KMS-11 (cell line): Measurements from ENCODE around the gene NKD1.

Experiments
- H2AFZ ChIP-seq: fragments of 200-600 bp; sonication (generic); 2 replicates; pipeline ENCODE4 v1.6.1; 2016; ENCODE audit warnings: antibody characterized with exemption, mixed run types, low read depth
- H3K27ac ChIP-seq: fragments of 200-600 bp; sonication (generic); 2 replicates; pipeline ENCODE4 v1.6.1; 2016; ENCODE audit warnings: mild to moderate bottlenecking, mixed run types
- H3K27me3 ChIP-seq: fragments of 200-600 bp; sonication (generic); 2 replicates; pipeline ENCODE4 v1.6.1; 2017; ENCODE audit warnings: mild to moderate bottlenecking, low read depth, mixed run types, moderate library complexity; ENCODE audit not compliant: insufficient read depth
- H3K36me3 ChIP-seq: fragments of 200-600 bp; sonication (generic); 2 replicates; pipeline ENCODE4 v1.6.1; 2017; ENCODE audit warnings: mild to moderate bottlenecking, mixed run types; ENCODE audit not compliant: insufficient read depth
- H3K4me1 ChIP-seq: fragments of 200-600 bp; sonication (generic); 2 replicates; pipeline ENCODE4 v1.6.1; 2016; ENCODE audit warnings: mild to moderate bottlenecking, low read depth, mixed run types; ENCODE audit not compliant: poor library complexity, severe bottlenecking
- H3K4me2 ChIP-seq: fragments of 200-600 bp; sonication (generic); 2 replicates; pipeline ENCODE4 v1.7.0; 2016; ENCODE audit warnings: mild to moderate bottlenecking, mixed run types
- H3K4me3 ChIP-seq: fragments of 200-600 bp; sonication (generic); IDR thresholded peaks from 2 replicates; pipeline ENCODE4 v1.6.1; 2017; ENCODE audit warnings: low read depth, low read length, mixed read lengths; ENCODE audit not compliant: insufficient read depth
- H3K79me2 ChIP-seq: fragments of 200-600 bp; sonication (generic); 2 replicates; pipeline ENCODE4 v1.6.1; 2016; ENCODE audit warnings: low read depth, mixed run types; ENCODE audit not compliant: insufficient read depth
- H3K9ac ChIP-seq: fragments of 200-600 bp; sonication (generic); 2 replicates; pipeline ENCODE4 v1.6.1; 2016; ENCODE audit warnings: mild to moderate bottlenecking, mixed run types
- H4K20me1 ChIP-seq: fragments of 200-600 bp; sonication (generic); 2 replicates; pipeline ENCODE4 v1.6.1; 2016; ENCODE audit warnings: mild to moderate bottlenecking, mixed run types; ENCODE audit not compliant: insufficient read depth
- TF ChIP-seq, protein P1 (sequence below): fragments of 200-600 bp; sonication (generic); conservative IDR thresholded peaks from 2 replicates; pipeline ENCODE4 v1.6.1; 2017; ENCODE audit warnings: low read depth, mild to moderate bottlenecking, antibody characterized with exemption, low read length, moderate library complexity, mixed read lengths

The NKD1 gene

DNA sequence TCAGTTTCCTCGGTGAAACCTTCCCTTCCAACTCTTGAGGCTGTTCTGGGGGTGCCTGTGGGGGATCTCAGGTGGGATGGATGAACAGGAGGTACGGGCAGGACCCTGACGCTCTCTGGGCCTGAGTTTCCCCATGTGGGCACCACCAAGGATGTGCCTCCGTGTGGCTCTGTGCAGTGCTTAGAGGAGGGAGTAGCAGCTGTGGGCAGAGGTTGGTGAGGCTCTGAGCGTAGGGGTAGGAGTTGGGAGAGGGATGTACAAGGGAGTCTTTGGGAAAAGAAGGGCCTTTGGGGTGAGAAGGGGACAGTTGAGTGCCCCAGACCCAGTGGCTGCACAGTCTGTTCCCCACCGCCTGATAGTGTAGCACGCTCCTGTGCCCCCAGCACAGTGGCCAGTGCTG is 73.8 kb downstream of the NKD1 start:
- Histone ChIP-seq H4K20me1 (no peaks in the 10 kb centered on the region), H3K4me3 (no peak overlapping the region), H2AFZ (no peak overlapping the region), H3K27ac (no peak overlapping the region), H3K79me2 (no peaks in the 10 kb centered on the region), H3K27me3 (no peaks in the 10 kb centered on the region), H3K36me3 (no peaks in the 10 kb centered on the region), H3K4me2 (no peak overlapping the region), H3K9ac (no peak overlapping the region), H3K4me1 (no peaks in the 10 kb centered on the region)
- TF ChIP-seq, protein P1, sequence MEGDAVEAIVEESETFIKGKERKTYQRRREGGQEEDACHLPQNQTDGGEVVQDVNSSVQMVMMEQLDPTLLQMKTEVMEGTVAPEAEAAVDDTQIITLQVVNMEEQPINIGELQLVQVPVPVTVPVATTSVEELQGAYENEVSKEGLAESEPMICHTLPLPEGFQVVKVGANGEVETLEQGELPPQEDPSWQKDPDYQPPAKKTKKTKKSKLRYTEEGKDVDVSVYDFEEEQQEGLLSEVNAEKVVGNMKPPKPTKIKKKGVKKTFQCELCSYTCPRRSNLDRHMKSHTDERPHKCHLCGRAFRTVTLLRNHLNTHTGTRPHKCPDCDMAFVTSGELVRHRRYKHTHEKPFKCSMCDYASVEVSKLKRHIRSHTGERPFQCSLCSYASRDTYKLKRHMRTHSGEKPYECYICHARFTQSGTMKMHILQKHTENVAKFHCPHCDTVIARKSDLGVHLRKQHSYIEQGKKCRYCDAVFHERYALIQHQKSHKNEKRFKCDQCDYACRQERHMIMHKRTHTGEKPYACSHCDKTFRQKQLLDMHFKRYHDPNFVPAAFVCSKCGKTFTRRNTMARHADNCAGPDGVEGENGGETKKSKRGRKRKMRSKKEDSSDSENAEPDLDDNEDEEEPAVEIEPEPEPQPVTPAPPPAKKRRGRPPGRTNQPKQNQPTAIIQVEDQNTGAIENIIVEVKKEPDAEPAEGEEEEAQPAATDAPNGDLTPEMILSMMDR = no peak

DNA sequence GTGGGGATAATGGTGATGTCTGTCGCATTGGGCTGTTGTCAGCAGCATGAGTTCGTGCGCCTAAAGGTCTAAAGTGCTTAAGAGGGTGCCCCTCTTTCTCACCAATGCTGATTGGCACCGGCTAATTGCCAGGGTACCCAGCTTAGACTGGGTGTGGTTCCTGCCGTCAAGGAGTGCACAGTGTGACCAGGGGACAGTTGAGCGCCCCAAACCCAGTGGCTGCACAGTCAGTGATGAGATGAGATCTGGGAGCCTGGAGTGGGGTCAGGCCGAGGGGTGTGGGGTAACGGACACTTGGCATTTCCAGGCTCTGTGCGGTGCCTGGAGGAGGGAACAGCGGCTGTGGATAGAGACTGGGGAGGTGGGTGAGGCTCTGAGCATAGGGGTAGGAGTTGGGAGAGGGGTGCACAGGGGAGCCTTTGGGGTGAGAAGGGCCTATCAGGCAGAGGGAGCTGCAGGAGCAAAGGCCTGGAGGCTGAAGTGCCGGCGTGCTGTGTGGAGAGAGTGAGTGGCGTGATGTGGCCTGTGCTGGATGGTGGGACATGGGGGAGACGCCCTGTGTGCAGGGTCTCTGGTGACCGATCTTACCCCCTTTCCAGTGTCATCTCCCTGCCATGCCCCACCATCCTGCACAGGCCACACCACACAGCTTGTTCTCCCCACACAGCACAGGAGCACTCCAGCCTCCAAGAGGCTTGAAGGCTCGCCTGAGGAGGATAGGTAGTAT is 74.6 kb downstream of the NKD1 start:
- Histone ChIP-seq H3K36me3 (no peaks in the 10 kb centered on the region), H3K4me1 (no peaks in the 10 kb centered on the region), H2AFZ (no peak overlapping the region), H3K79me2 (no peaks in the 10 kb centered on the region), H3K4me3 (no peak overlapping the region), H4K20me1 (no peaks in the 10 kb centered on the region), H3K9ac (no peak overlapping the region), H3K27ac (no peak overlapping the region), H3K27me3 (no peaks in the 10 kb centered on the region), H3K4me2 (no peak overlapping the region)
- TF ChIP-seq, protein P1 = no peak

DNA sequence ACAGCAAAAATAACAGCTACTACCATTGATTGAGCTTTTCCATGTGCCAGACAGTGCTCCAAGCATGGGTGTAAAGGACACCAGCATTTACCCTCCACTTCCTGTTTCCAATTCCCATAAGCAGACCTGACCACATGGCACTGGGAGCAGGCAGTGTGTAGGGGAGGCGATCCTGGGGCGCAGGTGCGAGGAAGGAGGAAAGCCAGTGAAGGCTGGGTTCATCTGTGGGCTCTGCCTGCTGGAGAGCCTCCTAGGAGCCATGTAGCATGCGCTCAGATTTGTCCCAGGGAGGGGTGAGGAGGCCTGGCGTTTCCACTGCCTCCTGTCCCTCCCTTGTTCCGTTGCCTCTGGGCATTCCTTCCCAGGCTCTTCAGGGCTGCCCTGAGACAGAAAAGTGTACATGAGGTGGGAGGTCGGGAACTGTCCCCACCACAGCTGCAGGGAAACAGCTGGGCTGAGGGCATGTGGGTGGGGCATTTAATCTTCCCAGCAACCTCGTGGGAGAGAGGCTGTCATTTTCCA is 76.3 kb downstream of the NKD1 start:
- Histone ChIP-seq H3K4me1 (no peaks in the 10 kb centered on the region), H3K4me2 (no peak overlapping the region), H3K27me3 (no peaks in the 10 kb centered on the region), H3K27ac (no peak overlapping the region), H3K4me3 (no peak overlapping the region), H4K20me1 (no peaks in the 10 kb centered on the region), H3K79me2 (no peaks in the 10 kb centered on the region), H2AFZ (no peak overlapping the region), H3K36me3 (no peaks in the 10 kb centered on the region), H3K9ac (no peak overlapping the region)
- TF ChIP-seq, protein P1 = no peak

DNA sequence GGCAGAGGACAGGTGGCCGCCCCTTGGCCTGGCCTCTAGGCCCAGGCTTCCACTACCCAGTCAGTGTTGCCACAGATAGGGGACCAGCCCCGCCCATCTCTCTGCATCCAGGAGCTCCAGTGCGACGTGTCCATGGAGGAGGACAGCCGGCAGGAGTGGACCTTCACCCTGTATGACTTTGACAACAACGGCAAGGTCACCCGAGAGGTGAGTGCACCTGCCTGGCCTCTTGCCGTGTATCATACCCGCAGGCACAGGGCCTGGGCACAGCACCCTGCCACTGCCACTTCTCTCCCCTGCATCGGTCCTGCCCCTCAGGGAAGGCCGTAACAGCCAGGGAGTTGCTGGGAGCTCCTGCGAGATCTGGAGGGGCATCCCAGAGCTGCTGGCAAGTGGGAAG is 77.2 kb downstream of the NKD1 start:
- no peaks in the 10 kb centered on the region for H4K20me1 ChIP-seq
- no peak overlapping the region for H2AFZ ChIP-seq
- no peak overlapping the region for H3K9ac ChIP-seq
- H3K27me3 ChIP-seq = no peaks in the 10 kb centered on the region
- no peak overlapping the region for H3K4me2 ChIP-seq
- TF ChIP-seq, protein P1 = no peak
- H3K36me3 ChIP-seq = no peaks in the 10 kb centered on the region
- no peaks in the 10 kb centered on the region for H3K79me2 ChIP-seq
- H3K4me1 ChIP-seq = no peaks in the 10 kb centered on the region
- no peak overlapping the region for H3K4me3 ChIP-seq
- no peak overlapping the region for H3K27ac ChIP-seq
